Forelimb muscle (tissue), 1 donor: Measurements from ENCODE around the gene THRSP. TPM values are rescaled to one million over a fixed set of nuclear protein-coding genes. Genes with fewer than 3 reads are reported as not detected.
A peak's percentile ranks its signal among the peaks of the same experiment; 100 is the strongest.
"Not testable (repeated sequence)": the region's sequence is repeated elsewhere in the genome, so short reads cannot be mapped to it uniquely, and the experiment has no call there.

ENCODE experiments used
- DNase-seq: peaks from one replicate; pipeline ENCODE4 v3.0.0-alpha.2; 2013; ENCODE audit warnings: low read depth
- polyA plus RNA-seq: library from polyadenylated mRNA; unstranded; fragments of 120-200 nt; gene quantifications from one replicate; pipeline ENCODE4 v1.2.1, GENCODE V29; 2013; ENCODE audit not compliant: insufficient read length

THRSP gene
- polyA plus RNA-seq, 1 donor = 0.51 TPM

DNA sequence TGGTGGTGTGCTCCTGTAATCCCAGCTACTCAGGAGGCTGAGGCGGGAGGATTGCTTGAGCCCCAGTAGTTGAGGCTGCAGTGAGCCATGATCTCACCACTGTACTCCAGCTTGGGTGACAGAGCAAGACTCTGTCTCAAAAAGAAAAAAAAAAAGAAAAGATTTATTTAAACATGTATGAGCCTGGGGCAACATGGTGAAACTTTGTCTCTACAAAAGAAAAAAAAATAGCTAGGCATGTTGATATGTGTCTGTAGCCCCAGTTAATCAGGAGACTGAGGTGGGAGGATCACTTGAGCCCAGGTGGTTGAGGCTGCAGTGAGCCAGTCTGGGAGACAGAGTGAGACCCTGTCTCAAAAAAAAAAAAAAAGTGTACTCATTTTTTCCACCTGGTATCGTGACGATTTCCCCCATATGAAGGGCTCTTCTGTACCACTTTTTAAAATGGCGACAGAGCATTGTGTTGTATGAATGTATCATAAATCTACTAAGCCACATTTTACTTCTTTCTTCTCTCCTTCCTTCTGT lies 24.2 kb upstream of the THRSP start:
- no peak for DNase-seq

DNA sequence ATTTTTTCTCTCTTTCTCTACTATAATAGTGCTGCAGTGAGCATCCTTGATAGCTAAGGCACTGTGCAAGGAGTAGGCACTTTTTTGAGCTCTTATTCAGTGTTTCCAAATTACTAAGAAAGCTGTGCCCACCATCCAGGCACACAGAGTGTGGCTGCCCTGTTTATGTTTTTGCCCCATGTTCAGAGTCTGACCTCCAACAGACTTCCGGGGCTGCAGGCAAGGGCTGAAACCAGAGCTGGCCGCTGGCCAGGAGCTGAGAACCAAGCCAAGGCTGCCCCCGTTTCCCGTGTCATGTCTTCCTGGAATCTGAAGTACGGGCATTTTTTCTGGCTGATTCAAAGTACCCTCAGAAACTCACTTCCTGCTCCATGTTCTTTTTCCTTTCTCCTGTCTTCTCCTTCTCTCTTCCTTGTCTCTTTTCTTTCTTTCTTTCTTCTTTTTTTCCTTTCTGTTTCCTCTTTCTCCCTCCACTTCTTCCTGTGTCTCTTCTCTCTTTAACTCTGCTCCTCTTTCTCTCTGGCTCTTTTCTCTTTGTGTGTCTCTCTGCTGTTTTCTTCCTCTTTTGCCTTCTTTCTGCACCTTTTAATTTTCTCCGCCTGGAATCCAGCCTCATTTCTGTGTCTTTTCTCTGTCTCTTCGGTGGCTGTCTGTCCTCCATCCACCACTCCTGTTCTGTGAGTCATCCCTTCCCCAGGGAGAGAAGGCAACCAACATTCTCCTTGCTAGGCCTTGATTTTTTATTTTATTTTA lies 23.6 kb upstream of the THRSP start:
- DNase-seq = no peak

DNA sequence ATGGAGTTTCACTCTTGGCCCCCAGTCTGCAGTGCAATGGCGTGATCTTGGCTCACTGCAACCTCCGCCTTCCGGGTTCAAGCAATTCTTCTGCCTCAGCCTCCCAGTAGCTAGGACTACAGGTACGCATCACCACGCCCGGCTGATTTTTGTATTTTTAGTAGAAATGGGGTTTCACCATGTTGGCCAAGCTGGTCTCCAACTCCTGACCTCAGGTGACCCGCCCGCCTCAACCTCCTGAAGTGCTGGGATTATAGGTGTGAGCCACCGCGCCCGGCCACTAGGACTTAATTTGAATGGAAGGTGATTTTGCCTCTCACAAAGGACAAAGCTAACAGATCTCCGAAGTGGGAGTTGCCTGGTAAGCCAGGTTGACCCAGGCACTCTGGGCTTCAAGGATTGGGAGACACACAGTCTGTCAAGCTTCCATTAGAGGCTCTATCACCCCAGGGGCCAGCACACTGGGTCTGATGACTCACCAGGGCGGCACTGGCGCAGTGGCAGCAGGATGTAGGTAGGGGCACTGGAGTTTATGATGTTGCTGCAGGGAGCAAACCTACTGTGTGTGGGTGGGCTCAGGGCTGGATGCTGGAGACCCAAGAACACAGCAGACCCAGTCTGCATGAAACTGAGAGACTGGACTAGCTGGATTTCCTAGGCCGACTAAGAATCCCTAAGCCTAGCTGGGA lies 22.8 kb upstream of the THRSP start:
- DNase-seq = no peak

DNA sequence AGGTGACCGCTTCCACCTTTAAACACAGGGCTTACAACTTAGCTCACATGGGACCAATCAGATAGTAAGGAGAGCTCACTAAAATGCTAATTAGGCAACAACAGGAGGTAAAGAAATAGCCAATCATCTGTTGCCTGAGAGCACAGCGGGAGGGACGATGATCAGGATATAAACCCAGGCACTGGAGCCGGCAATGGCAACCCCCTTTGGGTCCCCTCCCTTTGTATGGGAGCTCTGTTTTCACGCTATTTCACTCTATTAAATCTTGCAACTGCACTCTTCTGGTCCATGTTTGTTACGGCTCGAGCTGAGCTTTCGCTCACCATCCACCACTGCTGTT lies 22.3 kb upstream of the THRSP start:
- DNase-seq = not testable (repeated sequence)

DNA sequence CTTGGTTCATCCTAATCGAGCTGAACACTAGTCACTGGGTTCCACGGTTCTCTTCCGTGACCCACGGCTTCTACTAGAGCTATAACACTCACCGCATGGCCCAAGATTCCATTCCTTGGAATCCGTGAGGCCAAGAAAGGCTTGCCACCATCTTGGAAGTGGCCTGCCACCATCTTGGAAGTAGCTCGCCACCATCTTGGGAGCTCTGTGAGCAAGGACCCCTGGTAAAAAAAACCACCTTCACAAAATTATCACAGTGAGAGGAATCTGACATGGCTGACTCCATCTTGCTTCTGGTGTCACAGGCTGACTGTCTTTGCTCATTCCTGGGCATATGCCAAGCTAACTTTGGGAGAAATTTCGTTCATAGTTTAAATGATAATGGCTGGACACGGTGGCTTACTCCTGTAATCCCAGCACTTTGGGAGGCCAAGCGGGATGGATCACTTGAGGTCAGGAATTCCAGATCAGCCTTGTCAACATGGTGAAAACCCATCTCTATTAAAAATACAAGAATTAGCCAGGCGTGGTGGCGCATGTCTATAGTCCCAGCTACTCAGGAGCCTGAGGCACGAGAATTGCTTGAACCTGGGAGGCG lies 21.7 kb upstream of the THRSP start:
- DNase-seq = no peak

DNA sequence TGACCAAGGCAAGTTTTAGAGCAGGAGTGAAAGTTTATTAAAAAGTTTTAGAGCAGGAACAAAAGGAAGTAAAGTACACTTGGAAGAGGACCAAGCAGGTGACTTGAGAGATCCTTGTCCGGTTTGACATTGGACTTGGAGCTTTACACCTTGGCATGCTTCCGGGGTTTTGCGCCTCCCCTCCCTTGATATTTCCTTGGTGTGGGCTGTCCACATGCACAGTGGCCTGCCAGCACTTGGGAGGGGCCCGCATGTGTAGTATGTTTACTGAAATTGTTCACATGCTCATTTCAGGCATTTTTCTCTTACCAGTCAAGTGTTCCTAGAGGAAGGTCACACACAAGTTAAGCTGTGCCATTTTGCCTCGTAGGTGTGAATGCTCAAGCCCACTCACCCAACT lies 19.0 kb upstream of the THRSP start:
- DNase-seq = no peak

DNA sequence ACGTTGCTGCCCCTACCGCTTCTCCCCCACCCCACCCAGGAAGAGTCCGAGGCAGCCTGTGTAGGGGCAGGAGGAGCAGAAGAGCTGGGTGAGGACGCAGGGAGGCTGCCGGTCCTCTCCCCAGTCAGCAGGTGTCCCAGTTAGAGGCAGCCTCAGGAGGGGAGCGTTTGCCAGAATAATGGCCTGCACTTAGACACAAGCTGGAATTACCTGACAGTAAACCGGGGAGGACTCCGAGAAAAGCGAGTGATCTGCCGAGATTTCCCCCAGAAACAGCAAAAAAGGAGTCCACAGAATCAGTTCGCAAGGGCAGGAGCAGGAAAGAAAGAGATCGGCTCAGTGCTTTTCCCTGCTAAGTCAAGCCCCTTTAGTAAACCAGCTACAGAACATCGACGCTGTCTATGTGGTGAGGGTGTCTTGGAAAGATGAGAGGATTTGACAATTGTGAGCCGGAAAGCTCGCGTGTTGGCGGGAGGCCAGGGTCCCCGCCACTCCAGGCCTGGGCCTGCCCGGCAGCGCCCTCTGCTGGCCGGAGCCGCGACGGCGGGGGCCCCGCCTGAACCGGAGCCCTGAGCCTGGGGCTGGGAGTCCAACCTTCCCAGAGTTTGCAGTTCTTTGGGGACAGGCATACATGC lies 17.7 kb upstream of the THRSP start:
- peak; percentile 43 for DNase-seq

DNA sequence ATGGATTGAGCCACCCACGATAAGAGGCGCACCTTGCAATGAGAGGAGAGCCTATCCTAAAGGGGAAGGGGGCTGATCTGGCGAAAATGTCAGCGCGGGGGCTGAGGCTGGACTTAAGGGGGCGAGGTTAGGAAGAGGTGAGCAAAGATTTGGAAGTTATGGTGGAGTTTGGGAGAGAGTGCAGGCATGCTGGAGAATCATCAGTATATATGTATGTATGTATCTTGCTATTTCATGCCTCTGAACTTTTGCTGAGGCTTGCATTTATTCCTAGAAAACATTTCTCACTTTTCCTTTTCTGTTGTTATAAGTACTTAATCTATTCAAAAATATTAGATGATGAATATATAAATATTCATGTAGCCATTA lies 17.2 kb upstream of the THRSP start:
- no peak for DNase-seq

DNA sequence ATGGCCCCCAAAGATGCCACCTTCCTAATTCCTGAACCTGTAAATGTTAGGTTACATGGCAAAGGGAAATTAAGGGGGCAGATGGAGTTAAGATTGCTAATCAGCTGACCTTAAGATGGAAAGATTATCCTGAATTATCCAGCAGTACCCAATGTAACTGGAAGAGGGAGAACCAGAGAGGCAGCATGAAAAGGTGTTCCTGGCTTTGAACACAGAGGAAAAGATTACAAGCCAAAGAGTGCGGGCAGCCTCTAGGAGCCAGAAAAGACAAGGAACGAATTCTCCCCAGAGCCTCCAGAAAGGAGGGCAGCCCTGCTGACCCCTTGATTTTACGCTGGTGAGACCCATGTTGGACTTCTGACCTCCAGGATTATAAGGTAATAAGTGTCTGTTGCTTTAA lies 15.1 kb upstream of the THRSP start:
- DNase-seq = no peak

DNA sequence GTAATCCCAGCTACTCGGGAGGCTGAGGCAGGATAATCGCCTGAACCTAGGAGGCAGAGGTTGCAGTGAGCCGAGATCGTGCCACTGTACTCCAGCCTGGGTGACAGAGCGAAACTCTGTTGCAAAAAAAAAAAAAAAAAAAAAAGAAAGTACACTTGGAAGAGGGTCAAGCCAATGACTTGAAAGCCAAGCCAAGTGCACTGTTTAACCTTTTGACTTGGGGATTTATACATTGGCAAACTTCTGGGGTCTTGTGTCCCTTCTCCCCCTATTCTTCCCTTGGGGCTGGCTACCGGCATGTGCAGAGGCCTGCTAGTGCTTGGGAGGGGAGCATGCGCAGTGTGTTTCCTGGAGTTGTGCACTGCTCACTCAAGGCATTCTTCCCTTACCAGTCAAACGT lies 14.3 kb upstream of the THRSP start:
- no peak for DNase-seq

DNA sequence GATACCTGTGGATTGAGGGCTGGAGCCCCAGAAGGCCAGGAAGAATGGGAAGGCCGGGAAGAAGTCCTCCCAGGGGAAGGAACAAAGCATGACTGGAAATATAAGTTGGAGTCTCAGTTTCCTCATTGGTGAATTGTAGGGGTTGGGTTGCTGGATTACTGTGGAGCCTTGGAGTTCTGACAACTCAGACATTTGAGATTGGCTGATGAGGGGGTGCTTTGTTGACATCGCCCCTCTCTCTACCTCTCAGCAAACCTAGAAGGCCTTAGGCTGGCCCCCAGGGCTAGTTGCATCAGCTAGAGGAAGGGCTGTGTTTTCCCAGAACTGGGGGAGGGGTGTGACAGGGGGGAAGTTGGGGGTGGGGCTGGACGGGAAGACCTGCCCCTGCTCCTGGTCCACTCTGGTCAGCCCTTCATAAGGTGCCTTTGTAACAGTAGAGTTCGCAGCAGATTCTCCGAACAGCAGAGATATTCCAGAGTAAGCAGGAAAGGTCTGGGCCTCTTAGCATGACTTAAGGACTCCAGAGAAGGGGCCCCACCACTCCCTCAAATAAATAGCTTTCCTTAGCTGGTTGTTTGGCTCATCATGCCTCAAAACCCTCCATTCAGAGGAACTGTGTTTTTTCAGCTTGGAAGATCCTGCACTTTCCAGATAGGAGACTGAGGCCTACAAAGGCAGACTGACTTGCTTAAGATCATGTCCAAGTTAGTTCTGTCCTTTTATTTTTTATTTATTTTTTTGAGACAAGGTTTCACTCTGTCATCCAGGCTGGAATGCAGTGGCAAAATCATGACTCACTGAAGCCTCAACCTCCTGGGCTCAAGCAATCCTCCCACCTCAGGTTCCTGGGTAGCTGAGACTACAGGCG lies 12.5 kb upstream of the THRSP start:
- DNase-seq = no peak

DNA sequence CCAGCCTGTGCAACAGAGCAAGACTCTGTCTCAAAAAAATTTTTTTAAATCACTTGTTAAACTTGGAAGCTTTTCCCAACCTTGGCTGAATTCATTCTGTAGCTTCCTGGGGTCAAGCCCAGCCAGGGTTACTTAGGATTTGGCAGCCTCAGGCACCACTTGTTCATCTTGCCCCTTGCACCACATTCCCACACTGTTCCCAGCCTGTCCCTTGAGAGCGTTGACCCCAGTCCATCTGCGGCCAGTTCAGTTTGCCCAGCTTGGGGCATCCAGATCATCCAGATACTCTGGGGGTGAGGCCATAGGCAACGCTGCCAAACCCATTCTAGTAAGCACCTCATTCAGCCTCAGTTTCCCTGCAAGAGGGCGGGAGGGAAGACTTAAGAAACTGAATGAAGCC lies 8.7 kb upstream of the THRSP start:
- DNase-seq = no peak

DNA sequence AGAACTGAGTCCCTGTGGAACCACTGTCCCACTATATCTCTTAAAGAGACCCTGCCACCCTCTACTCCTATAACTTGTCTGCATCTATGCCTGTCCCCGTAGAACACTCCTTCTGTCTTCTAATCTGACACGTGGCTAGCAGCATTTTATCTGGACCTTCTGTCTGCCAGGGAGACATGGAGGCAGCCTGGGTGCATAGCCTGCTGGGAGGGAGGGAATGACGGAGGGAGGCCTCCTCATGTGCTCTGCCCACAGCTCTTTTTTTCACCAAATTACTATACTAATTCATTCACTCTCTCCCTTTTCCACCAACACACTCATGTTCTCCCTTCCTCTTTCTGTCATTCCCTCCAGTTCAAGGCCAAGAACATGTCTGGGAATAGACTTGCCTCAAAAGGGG lies 7.6 kb upstream of the THRSP start:
- DNase-seq = no peak

DNA sequence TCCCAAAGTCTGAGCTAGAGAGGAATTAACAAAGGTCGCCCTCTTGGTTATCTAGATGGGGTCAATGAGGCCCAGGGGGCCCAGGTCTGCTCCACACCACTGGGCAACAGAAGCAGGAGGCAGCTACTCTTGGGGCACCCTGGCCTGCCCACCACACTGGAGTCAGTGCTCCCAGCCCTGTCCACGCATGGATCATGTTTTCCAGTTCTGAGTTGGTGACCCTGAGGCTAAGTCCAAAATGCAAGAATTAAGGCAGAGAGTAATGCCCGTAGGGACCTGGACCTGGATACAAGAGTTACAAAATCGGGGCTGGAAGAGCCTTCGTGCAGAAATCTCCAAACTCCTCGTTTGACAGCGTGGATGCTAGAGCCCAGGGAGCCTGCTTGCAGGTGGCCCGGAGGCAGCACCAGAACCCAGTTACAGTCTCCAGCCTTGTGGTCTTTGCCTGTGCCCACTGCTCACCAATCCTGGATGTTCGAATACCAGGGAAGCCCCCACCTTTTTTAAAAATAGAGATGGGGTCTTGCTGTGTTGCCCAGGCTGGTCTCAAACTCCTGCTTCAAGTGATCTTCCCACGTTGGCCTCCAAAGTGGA lies 6.1 kb upstream of the THRSP start:
- DNase-seq = no peak

DNA sequence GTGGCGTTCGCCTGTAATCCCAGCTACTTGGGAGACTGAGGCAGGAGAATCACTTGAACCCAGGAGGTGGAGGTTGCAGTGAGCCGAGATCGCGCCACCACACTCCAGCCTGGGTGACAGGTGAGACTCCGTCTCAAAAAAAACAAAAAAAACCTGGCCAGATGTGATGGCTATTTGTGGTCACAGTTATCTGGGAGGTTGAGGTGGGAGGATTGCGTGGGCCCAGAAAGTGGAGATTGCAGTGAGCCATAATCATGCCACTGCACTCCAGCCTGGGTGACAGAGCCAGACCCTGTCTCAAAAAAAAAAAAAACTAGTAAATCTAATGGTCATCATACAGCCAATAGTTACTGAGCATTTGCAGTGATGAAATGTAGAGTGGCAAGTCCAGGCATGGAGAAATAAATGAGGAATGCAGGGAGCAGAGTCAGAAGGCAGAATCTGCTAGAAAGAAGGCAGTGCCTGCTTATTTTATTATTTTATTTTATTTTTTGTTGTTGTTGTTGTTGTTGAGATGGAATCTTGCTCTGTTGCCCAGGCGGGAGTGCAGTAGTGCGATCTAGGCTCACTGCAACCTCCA lies 3.8 kb upstream of the THRSP start:
- not testable (repeated sequence) for DNase-seq

DNA sequence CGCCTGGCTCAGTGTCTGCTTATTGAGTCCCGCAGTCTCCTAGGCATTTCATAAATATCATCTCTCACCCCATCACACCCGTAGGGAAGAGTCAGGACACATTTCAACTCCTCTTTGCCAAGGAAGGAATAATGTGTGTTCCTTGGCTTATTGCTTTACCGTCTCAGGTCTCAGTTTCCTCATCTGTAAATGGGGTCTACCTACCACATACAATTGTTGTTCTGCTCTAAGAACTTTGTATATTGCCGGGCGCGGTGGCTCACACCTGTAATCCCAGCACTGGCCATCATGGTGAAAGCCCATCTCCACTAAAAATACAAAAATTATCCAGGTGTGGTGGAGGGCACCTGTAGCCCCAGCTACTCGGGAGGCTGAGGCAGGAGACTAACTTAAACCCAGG lies 3.1 kb upstream of the THRSP start:
- no peak for DNase-seq

DNA sequence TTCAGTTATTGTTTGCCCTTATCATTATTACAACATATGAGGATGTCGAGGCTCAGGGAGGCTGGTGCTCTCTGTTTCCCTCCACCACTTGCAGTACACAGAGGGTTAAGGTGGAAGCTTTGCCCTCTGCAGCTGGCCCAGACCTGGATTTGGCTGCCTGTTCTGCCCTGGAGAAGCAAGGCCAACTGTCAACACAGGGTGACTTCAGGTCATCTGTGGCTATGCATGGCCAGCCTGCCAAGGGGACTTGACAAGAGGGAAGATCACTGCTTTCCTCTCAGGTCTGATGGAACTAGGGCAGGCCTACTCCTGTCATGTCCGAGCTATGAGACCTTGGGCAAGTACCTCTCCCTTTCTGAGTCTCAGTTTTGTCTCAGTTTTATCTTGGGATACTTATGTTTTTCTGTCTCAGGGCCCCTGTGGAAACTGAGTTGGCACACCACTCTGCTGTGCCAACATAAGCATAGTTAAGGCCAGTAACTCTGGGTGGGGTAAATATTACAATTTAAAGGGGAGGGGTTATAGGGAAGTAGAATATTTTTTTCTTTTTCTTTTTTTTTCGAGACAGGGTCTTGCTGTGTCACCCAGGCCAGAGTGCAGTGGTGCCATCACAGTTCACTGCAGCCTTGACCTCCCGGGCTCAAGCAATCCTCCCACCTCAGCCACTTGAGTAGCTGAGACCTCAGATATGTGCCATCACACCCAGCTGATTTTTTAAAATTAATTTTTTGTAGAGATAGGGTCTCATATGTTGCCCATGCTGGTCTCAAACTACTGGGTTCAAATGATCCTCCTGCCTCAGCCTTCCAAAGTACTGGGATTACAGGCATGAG lies 2.4 kb upstream of the THRSP start:
- no peak for DNase-seq

DNA sequence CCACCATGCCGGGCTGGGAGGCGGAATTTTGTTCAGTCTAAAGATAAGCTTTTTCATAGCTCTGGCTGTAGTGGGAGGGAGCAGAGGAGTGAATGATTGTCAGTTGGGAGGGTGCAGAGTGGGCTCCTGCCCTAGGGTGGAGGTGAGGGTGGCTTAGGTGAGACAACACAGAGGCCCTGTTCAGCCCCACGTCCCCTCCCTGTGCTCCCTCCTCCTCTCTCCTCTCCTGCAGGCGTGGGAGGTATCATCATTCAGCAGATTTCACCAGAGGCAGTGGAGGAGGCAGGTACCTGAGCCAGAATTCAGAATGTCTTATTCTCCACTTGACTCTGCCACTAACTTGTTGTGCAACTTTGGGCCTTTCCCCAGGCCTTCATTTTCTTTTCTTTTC lies 1.7 kb upstream of the THRSP start:
- no peak for DNase-seq

DNA sequence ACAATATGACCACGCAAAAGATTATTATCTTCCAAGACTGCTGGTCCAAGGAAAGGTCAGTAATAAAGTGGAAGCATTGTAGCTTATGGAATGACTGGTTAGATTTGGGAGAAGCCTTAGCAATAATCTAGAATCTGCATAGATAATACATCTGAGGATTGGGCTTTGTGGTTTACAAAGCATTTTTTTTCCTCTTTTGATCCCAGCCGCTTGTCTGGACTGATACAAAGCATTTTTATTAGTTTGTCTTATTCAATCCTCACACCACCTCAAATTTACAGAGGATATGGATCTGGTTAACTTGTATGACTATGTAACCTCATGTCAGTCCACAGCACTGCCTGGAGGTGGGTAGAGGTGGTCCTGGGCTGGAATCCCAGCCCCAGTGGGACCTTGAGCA lies 990 bp upstream of the THRSP start:
- DNase-seq = no peak

DNA sequence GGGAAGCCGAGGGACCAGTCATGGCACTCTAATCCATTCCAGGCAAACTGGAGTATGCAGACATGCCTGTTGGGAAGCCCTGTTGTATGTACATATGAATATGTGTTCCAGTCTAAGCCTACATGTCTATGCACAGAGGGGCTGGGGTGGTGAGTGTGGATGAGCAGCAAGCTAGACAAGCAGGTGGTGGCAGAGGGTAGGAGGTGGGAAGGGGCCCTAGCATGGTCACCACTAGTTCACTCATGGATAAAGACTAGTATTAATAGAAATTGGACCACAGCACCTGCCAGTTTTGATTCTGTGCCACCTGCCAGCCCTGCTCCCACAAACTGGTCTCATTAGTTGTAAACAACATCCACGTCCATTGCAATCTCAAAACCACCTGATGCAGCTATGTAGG lies 1.5 kb downstream of the THRSP start:
- DNase-seq = no peak
